Measurements from ENCODE around the gene RABEPK. TPM values are rescaled to one million over a fixed set of nuclear protein-coding genes. Genes with fewer than 3 reads are reported as not detected.
"Not testable (repeated sequence)": the region's sequence is repeated elsewhere in the genome, so short reads cannot be mapped to it uniquely, and the experiment has no call there.

The RABEPK gene
- total RNA-seq, 1 donor from 2014 or later = 13.1 TPM

DNA sequence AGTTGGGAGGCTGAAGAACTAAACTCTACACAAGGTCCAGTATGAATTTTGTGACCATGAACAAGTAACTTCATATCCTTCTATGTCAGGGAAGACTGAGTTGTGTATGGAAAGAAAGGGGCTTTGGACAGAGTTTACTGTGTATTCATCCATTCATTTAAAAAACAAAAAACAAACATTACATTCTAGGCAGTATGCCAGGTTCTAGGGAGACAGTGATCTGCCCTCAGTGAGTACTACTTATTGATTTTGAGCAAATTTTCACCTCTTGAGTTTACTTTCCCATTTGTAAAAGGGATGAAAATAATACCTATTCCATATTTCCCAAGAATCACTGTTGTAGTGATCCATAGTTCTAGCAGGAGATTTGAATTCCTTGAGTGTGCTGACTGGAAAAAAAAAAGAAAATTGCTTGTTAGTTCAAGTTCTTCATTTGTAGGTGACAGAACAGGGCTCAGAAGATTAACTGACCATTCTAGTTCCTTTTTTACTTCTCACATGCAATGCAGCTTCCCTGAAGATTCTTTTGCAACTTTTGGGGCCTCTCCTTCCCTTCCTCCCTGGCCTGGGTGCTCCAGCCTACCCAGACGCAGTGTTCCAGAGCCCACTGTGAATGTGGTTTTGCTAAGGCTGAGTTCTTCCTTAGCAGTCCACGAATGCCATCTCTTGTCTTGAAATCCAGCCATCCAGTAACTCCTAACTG lies 58.6 kb downstream of the RABEPK start:
- DNase-seq (ENCODE audit: low spot score, unreplicated experiment) = no peak
- Mint-ChIP-seq H3K27ac (peak overlapping the region; percentile 50), H3K4me1 (ENCODE audit: low read depth) (peaks cover 12% of the 10 kb centered on the region), H3K36me3 (ENCODE audit: insufficient read depth) (peaks cover 2% of the 10 kb centered on the region), H3K9me3 (ENCODE audit: low read depth) (no peaks in the 10 kb centered on the region), H3K27me3 (no peaks in the 10 kb centered on the region), H3K4me3 (ENCODE audit: low read depth) (no peak overlapping the region)
- TF ChIP-seq, protein P1, sequence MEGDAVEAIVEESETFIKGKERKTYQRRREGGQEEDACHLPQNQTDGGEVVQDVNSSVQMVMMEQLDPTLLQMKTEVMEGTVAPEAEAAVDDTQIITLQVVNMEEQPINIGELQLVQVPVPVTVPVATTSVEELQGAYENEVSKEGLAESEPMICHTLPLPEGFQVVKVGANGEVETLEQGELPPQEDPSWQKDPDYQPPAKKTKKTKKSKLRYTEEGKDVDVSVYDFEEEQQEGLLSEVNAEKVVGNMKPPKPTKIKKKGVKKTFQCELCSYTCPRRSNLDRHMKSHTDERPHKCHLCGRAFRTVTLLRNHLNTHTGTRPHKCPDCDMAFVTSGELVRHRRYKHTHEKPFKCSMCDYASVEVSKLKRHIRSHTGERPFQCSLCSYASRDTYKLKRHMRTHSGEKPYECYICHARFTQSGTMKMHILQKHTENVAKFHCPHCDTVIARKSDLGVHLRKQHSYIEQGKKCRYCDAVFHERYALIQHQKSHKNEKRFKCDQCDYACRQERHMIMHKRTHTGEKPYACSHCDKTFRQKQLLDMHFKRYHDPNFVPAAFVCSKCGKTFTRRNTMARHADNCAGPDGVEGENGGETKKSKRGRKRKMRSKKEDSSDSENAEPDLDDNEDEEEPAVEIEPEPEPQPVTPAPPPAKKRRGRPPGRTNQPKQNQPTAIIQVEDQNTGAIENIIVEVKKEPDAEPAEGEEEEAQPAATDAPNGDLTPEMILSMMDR (IDR thresholded peaks at IDR 0.05; ENCODE audit: unreplicated experiment) = no peak

DNA sequence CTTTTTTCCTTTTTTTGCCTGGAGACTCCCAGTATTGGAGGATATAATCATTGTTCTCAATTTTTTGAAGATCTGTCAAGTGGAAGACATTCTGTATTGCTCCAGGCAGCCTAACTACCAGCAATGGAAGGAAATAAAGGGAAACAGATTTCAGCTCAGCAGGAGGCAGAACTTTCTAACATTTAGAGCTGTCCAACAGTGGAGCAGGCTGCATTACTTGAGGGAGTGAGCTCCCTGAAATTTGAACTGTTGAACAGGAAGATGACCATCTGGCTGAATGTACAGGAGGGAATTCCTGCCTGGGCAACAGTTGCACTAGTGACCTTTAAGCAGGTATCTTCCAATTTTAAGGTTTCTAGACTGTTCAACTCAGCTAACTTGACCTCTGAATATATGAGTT lies 60.2 kb downstream of the RABEPK start:
- TF ChIP-seq, protein P1 (IDR thresholded peaks at IDR 0.05; ENCODE audit: unreplicated experiment) = no peak
- Mint-ChIP-seq H3K27me3 (no peaks in the 10 kb centered on the region), H3K27ac (peak overlapping the region; percentile 94), H3K4me3 (ENCODE audit: low read depth) (peak overlapping the region; percentile 95), H3K36me3 (ENCODE audit: insufficient read depth) (peaks cover 3% of the 10 kb centered on the region), H3K9me3 (ENCODE audit: low read depth) (no peaks in the 10 kb centered on the region), H3K4me1 (ENCODE audit: low read depth) (peaks cover 12% of the 10 kb centered on the region)
- DNase-seq (ENCODE audit: low spot score, unreplicated experiment) = no peak

DNA sequence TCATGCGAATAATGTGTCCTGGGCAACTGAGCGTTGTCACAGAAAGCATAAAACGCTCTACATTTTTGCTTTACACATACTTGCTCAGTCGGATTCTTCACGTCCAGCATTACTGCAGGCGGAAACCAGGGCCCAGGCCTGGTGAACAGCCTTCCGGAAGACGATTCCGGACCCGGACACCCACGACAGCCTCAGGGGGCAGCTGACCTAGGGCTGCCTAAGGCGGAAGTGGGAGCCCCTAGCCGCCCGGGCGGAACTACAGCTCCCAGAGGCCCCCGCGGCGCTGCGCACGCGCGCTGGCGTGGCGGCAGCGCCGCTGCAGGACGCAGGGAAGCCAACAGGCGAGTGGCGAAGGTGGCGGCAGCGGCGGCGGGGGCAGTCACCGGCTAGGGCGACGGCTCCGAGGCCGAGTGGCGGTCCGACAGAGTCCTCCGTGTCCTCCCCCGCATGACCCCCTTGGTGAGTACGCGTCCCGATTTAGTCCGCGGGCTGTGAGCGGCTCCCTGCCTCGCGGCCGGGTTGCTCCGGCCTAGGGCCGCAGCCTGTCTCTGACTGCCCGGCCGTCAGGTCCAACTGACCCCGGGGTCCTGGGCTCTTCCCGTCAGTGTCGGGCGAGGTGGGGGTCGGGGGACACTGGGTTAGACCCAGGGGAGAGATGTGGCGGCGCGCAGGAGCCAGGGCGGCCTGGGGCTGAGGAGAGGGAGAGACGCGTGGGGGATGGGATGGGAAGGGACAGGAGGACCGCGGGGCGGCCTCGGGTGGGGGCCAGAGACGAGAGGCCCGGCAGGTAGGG lies 61.4 kb downstream of the RABEPK start, which contains the start of gene GAPVD1:
Gene GAPVD1, plus strand, starts transcription at position 326 of the 793 bp plus-strand sequence. CDS start 37,096 bp downstream, outside the sequence.
- peak within 1 kb of the TSS; percentile 95 for H3K4me3 Mint-ChIP-seq (ENCODE audit: low read depth)
- peaks cover 12% of the 10 kb centered on the region for H3K4me1 Mint-ChIP-seq (ENCODE audit: low read depth)
- H3K9me3 Mint-ChIP-seq (ENCODE audit: low read depth) = no peaks in the 10 kb centered on the region
- peak; percentile 88 for DNase-seq (ENCODE audit: low spot score, unreplicated experiment)
- peak within 1 kb of the TSS; percentile 94 for H3K27ac Mint-ChIP-seq
- TF ChIP-seq, protein P1 (IDR thresholded peaks at IDR 0.05; ENCODE audit: unreplicated experiment) = peak; percentile 56
- H3K36me3 Mint-ChIP-seq (ENCODE audit: insufficient read depth) = peaks cover 6% of the 10 kb centered on the region
- no peaks in the 10 kb centered on the region for H3K27me3 Mint-ChIP-seq

DNA sequence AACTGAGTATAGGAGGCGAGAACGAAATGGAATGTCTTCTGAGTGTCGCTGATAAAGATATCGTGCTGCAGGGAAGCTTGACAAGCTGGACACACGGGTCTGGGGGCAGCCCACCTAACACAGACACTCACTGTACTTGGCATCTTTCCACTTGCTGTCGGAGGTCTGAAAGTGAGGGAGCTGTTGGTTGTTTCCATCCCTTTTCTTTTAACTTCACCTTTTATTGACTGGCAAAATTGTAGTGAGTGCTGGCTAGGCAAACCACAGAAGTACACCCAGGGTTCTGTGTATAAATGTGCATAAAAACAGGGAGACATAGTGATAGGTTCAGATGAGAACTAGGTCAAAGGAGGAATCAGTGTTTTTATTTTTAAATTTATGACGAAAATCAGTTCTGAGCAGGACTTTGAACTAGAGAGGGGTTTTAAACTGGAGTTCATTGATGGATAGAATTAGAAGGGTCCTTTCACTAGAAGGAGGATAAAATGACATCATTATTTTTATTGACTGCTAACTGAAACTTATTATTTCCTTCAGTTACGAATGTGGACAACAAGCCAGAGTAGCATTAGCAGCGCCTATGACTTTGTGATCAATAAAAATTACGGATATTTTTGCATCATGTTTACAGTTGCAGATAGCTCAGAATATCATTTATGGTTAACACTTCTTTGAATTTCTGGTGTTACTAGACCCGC lies 62.1 kb downstream of the RABEPK start:
- peaks cover 8% of the 10 kb centered on the region for H3K36me3 Mint-ChIP-seq (ENCODE audit: insufficient read depth)
- H3K9me3 Mint-ChIP-seq (ENCODE audit: low read depth) = no peaks in the 10 kb centered on the region
- H3K4me1 Mint-ChIP-seq (ENCODE audit: low read depth) = peaks cover 12% of the 10 kb centered on the region
- TF ChIP-seq, protein P1 (IDR thresholded peaks at IDR 0.05; ENCODE audit: unreplicated experiment) = no peak
- no peak for DNase-seq (ENCODE audit: low spot score, unreplicated experiment)
- peak overlapping the region; percentile 94 for H3K27ac Mint-ChIP-seq
- no peaks in the 10 kb centered on the region for H3K27me3 Mint-ChIP-seq
- H3K4me3 Mint-ChIP-seq (ENCODE audit: low read depth) = peak overlapping the region; percentile 95

DNA sequence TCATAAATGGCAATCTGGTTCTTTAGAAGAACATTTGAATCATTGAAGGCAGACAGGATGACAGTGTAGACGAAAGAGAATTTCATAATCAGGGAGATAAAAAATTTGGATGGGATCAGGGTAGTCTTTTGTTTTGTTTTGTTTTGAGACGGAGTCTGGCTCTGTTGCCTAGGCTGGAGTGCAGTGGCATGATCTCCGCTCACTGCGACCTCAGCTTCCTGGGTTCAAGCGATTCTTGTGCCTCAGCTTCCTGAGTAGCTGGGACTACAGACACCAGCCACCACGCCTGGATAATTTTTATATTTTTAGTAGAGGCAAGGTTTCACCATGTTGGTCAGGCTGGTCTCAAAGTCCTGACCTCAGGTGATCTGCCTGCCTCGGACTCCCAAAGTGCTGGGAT lies 63.7 kb downstream of the RABEPK start:
- not testable (repeated sequence) for H3K9me3 Mint-ChIP-seq (ENCODE audit: low read depth); H3K27me3 Mint-ChIP-seq; H3K36me3 Mint-ChIP-seq (ENCODE audit: insufficient read depth); DNase-seq (ENCODE audit: low spot score, unreplicated experiment); H3K4me3 Mint-ChIP-seq (ENCODE audit: low read depth)
- Mint-ChIP-seq H3K4me1 (ENCODE audit: low read depth) (peaks cover 12% of the 10 kb centered on the region), H3K27ac (peak overlapping the region; percentile 49)

Data from progenitor cell of endocrine pancreas (in vitro differentiated cells).